ENCODE measurements around the gene RTN1.

- no peak for TF ChIP-seq CTCF (IDR thresholded peaks at IDR 0.05; ENCODE audit: insufficient read depth, low read length)
- no peak for TF ChIP-seq GABPA (IDR thresholded peaks at IDR 0.05; ENCODE audit: low read depth)
- TF ChIP-seq POLR2AphosphoS5 (IDR thresholded peaks at IDR 0.05; ENCODE audit: low read depth): no peak
Observed at GRCh38 chr14:59827401-59827800, 43.2 kb downstream of the RTN1 start.

Data from HL-60 (cell line).